ENCODE data around the gene TP53I13. TPM values are rescaled to one million over a fixed set of nuclear protein-coding genes. Genes with fewer than 3 reads are reported as not detected.

TP53I13 gene
- total RNA-seq (2022; extraction: Qiagen RNA extraction; ENCODE audit: low read depth), result 48.7 to 115 TPM (median 88.7 TPM) in 5 replicates

DNA sequence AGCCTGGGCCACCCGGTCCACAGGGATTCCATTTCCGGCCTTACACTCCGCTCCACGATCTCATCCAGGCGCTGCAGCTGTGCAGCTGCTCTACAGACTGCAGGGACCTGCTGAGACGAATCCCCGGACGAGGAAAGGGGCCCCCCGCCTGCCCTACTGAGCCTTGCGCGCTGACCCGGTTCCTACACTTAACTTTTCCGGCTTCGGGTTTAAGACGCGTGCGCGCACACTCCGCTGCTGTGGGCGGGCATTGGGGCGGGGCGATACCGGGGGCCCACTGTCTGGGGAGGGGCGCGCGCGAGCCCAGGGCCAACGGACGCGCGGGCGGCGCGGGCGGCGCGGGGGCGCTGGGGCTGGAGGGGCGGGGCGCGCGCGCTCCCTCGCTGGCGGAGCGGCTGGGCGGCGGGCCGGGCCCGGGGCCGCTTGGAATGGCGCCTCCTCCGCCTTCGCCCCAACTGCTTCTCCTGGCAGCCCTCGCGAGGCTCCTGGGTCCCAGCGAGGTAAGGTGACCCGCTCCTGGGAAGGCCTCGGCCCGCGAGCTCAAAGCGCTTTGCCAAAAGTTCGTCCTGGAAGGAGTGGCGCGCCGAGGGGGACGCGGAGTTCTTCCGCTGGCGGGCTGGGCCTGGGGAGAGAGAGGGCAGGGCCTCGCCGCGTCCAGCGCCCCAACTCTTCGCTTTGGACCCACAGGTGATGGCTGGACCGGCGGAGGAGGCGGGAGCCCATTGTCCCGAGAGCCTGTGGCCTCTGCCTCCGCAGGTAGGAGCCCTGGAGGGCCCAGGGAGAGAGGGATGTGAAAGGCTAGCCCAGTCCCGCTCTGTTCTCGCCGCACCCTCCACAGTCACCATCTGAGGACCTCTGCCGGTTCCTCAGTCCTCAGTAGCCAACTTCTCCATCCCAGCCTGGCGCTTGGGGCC, at the start of gene TP53I13:
TP53I13 (plus strand) TSS at position 371 of the 914 bp plus-strand sequence; CDS start at position 429, 58 bp downstream.

DNA sequence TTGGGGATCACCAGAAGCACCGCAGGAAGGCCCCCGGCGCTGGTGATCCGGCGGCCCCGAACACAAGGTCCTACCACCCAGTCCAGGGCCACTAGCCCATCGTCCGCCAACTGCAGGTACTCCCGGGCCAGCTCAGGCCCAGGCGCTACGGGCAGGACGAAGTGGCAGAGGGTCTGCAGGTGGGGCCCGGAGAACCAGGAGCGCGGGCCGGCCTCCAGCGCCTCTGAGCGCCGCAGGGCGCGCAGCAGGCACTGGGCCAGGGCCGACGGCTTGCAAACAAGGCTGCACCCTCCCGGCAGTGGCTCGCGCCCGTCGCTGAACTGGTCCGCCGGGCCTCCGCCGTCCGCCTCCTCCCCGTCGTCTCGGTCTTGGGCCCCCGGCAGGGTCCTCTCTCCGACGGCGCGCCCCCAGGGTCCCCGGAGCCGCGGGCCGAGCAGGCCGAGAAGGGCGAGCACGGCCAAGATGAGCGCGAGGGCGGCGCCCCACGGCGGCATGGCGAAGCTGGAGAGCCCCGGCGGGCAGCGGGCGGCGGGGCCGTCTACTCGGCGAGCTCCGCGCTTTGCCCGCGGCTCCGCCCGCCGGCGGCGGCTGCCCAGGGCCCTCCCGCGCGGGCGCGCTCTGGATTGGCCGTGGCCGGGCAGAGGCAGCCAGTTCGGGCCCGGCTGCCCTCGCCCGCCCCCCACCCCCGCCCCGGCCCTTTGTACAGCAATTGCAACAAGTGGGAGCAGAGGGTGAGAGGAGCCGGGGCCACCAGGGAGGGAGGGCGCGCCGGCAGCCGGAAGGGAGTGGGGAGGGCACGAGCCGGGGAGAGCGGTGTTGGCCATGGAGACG, 1.8 kb upstream of the TP53I13 start, which contains the start of gene ABHD15:
ABHD15 (minus strand) TSS at position 565 of the 831 bp plus-strand sequence; CDS start at position 494, 71 bp downstream.

GRCh38 chr17:29589524-29590410, 21.3 kb downstream of the TP53I13 start, which contains the start of gene GIT1:
Gene GIT1, minus strand, starts transcription at chr17:29589648. Its CDS starts 270 bp downstream, at chr17:29589378.

GRCh38 chr17:29592850-29593551, 24.5 kb downstream of the TP53I13 start, which contains the start of gene ANKRD13B:
Gene ANKRD13B, plus strand, starts transcription at chr17:29593132. Its CDS starts 490 bp downstream, at chr17:29593622.

Other genes starting within 250 kb of the TP53I13 start
- gene TAOK1, start 178.3 kb upstream of the TP53I13 start, total RNA-seq (2022; extraction: Qiagen RNA extraction; ENCODE audit: low read depth), result 10.3 to 29.4 TPM (median 21.6 TPM) in 5 replicates
- gene ABHD15, start 1.7 kb upstream of the TP53I13 start, total RNA-seq (2022; extraction: Qiagen RNA extraction; ENCODE audit: low read depth), result 19.3 to 27.4 TPM (median 26.2 TPM) in 5 replicates
- gene GIT1, start 20.9 kb downstream of the TP53I13 start, total RNA-seq (2022; extraction: Qiagen RNA extraction; ENCODE audit: low read depth), result 57.3 to 90.4 TPM (median 79.2 TPM) in 5 replicates
- 16.7 to 31.0 TPM (median 28.8 TPM) in 5 replicates for gene ANKRD13B, start 24.4 kb downstream of the TP53I13 start, total RNA-seq (2022; extraction: Qiagen RNA extraction; ENCODE audit: low read depth)
- 4.9 to 7.1 TPM (median 5.9 TPM) in 5 replicates for gene CORO6, start 54.2 kb downstream of the TP53I13 start, total RNA-seq (2022; extraction: Qiagen RNA extraction; ENCODE audit: low read depth)

Measured in A549 treated with ZK216348 at 1 μM for 4 hours (cell line).